ENCODE data around the gene SYPL2.

Gene SYPL2

GRCh38 chr1:109490029-109490933, 23.9 kb downstream of the SYPL2 start:
- FAIRE-seq (no peak), DNase-seq (ENCODE audit: insufficient read length, low spot score) (peak; percentile 72)
- peak; percentile 82 for TF ChIP-seq CTCF (IDR thresholded peaks at IDR 0.05; ENCODE audit: insufficient read depth, missing control alignments)

- DNase-seq (ENCODE audit: insufficient read length, low spot score) (no peak), FAIRE-seq (no peak)
- TF ChIP-seq CTCF (IDR thresholded peaks at IDR 0.05; ENCODE audit: insufficient read depth, missing control alignments): no peak
Measured at GRCh38 chr1:109490934-109491302, 24.6 kb downstream of the SYPL2 start.

- no peak for TF ChIP-seq CTCF (IDR thresholded peaks at IDR 0.05; ENCODE audit: insufficient read depth, missing control alignments)
- FAIRE-seq (no peak), DNase-seq (ENCODE audit: insufficient read length, low spot score) (no peak)
Measured at GRCh38 chr1:109491372-109491771, 25.0 kb downstream of the SYPL2 start.

- TF ChIP-seq CTCF (IDR thresholded peaks at IDR 0.05; ENCODE audit: insufficient read depth, missing control alignments): no peak
- FAIRE-seq (no peak), DNase-seq (ENCODE audit: insufficient read length, low spot score) (no peak)
Measured at GRCh38 chr1:109492779-109493178, 26.4 kb downstream of the SYPL2 start.

GRCh38 chr1:109493227-109493626, 26.9 kb downstream of the SYPL2 start:
- no peak for TF ChIP-seq CTCF (IDR thresholded peaks at IDR 0.05; ENCODE audit: insufficient read depth, missing control alignments)
- DNase-seq (ENCODE audit: insufficient read length, low spot score) (no peak), FAIRE-seq (no peak)

GRCh38 chr1:109493805-109494539, 27.6 kb downstream of the SYPL2 start, which contains the start of gene CYB561D1:
Gene CYB561D1, plus strand, starts transcription at chr1:109494094. Its CDS starts 46 bp downstream, at chr1:109494140.
- DNase-seq (ENCODE audit: insufficient read length, low spot score) (peak; percentile 78), FAIRE-seq (no peak)
- peak; percentile 65 for TF ChIP-seq CTCF (IDR thresholded peaks at IDR 0.05; ENCODE audit: insufficient read depth, missing control alignments)

Measured in D721Med (cell line).